Measurements from ENCODE around the gene ALPP. TPM values are rescaled to one million over a fixed set of nuclear protein-coding genes. Genes with fewer than 3 reads are reported as not detected.

The ALPP gene
- total RNA-seq, 1 donor from 2014 or later: 6.0 TPM

DNA sequence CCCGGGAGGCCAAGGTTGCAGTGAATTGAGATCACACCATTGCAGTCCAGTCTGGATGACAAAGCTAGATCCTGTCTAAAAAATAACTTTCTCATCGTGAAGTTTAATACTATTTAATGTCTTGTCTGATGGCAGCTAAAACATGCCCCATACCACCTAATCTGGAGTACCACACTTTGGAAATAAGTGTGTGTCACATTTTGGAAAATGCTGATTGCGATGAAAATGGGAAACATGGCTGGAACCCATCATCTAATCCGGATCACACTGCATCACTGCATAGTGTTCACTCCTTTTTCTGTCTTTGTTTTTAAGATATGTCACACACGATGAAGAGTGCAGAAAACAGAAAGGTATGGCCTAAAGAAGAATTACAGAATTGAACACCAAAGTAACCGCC, 31.2 kb upstream of the ALPP start:
- no peak overlapping the region for H3K4me3 ChIP-seq
- peaks cover 4% of the 10 kb centered on the region for H3K4me1 ChIP-seq
- ATAC-seq (no peak), DNase-seq (no peak)
- TF ChIP-seq, protein P1, sequence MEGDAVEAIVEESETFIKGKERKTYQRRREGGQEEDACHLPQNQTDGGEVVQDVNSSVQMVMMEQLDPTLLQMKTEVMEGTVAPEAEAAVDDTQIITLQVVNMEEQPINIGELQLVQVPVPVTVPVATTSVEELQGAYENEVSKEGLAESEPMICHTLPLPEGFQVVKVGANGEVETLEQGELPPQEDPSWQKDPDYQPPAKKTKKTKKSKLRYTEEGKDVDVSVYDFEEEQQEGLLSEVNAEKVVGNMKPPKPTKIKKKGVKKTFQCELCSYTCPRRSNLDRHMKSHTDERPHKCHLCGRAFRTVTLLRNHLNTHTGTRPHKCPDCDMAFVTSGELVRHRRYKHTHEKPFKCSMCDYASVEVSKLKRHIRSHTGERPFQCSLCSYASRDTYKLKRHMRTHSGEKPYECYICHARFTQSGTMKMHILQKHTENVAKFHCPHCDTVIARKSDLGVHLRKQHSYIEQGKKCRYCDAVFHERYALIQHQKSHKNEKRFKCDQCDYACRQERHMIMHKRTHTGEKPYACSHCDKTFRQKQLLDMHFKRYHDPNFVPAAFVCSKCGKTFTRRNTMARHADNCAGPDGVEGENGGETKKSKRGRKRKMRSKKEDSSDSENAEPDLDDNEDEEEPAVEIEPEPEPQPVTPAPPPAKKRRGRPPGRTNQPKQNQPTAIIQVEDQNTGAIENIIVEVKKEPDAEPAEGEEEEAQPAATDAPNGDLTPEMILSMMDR (IDR thresholded peaks at IDR 0.05): no peak
- no peak overlapping the region for H3K27ac ChIP-seq
- intact Hi-C loops (cut with DNase I): no loop called here
- H3K9me3 ChIP-seq: no peaks in the 10 kb centered on the region
- H3K36me3 ChIP-seq: no peaks in the 10 kb centered on the region
- H3K27me3 ChIP-seq (ENCODE audit: low read depth): peaks cover 32% of the 10 kb centered on the region

DNA sequence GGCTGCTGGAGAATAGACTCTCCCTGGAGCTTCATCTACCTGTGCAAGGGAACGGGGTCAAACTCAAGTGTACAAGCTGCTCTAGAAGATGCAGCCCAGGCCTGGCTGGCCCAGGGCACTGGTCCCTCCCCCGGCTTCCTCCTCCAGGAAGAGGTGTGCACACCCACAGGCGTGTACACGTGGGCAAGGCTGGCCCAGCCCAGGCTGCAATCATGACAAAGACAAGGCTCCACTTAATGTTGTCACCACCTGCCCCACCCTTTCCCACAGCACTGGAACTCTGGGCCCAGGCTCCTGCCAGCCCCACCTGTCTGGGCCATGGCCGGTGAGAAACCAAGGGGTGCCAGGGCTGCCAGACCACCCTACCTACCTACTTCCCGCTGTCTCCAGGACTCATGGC, 29.6 kb upstream of the ALPP start:
- ATAC-seq: peak in 1 of 2 donors; percentile 35

DNA sequence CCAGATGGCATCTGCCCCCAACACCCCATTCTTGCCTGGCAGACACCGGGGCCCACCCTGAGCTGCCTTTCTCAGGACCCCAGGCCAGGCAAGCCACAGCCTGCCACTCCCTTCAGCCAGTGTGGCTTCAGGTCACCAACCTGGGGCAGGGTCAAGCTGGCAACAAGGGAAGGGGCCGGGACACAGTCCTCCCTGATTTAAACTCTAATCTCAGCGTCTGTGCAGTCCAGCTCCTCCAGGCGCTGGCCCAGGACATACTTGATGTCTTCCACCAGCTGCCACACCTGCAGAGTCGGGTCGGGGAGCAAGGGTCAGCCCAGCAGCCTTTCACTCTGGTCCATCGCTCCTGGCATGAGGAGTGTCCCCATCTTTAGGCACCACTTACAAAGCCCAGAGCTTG, 29.0 kb upstream of the ALPP start:
- Histone ChIP-seq H3K27ac (no peak overlapping the region), H3K36me3 (no peaks in the 10 kb centered on the region), H3K9me3 (no peaks in the 10 kb centered on the region), H3K27me3 (ENCODE audit: low read depth) (peaks cover 52% of the 10 kb centered on the region), H3K4me3 (no peak overlapping the region), H3K4me1 (peaks cover 4% of the 10 kb centered on the region)
- TF ChIP-seq, protein P1 (IDR thresholded peaks at IDR 0.05): no peak
- peak; percentile 39 for DNase-seq
- intact Hi-C loops (cut with DNase I): no loop called here
- no peak for ATAC-seq

More for the DNA sequence above, 29.6 kb upstream of the ALPP start:
- intact Hi-C loops (cut with DNase I): no loop called here
- H3K4me3 ChIP-seq: no peak overlapping the region
- TF ChIP-seq, protein P1 (IDR thresholded peaks at IDR 0.05): no peak
- no peaks in the 10 kb centered on the region for H3K9me3 ChIP-seq
- H3K27me3 ChIP-seq (ENCODE audit: low read depth): peaks cover 46% of the 10 kb centered on the region
- no peaks in the 10 kb centered on the region for H3K36me3 ChIP-seq
- peaks cover 4% of the 10 kb centered on the region for H3K4me1 ChIP-seq
- DNase-seq: peak; percentile 44
- H3K27ac ChIP-seq: no peak overlapping the region

- Histone ChIP-seq H3K36me3 (no peaks in the 10 kb centered on the region), H3K4me3 (no peak overlapping the region), H3K9me3 (no peaks in the 10 kb centered on the region), H3K27ac (no peak overlapping the region), H3K27me3 (ENCODE audit: low read depth) (peaks cover 57% of the 10 kb centered on the region), H3K4me1 (peaks cover 4% of the 10 kb centered on the region)
- TF ChIP-seq, protein P1 (IDR thresholded peaks at IDR 0.05): no peak
- peak; percentile 33 for DNase-seq
- intact Hi-C loops (cut with DNase I): no loop called here
- ATAC-seq: no peak
These were observed 28.5 kb upstream of the ALPP start for GRCh38 chr2:232349946-232350635.

- peak; percentile 22 to 57 for ATAC-seq
- Histone ChIP-seq H3K4me1 (peaks cover 4% of the 10 kb centered on the region), H3K27me3 (ENCODE audit: low read depth) (peaks cover 59% of the 10 kb centered on the region), H3K9me3 (no peaks in the 10 kb centered on the region), H3K27ac (no peak overlapping the region), H3K36me3 (no peaks in the 10 kb centered on the region), H3K4me3 (no peak overlapping the region)
- TF ChIP-seq, protein P1 (IDR thresholded peaks at IDR 0.05): no peak
- intact Hi-C loops (cut with DNase I): no loop called here
- peak; percentile 45 for DNase-seq
These were observed 27.5 kb upstream of the ALPP start for GRCh38 chr2:232350804-232351685.
